Stimulated activated naive B cell treated with anti-CD40 and anti-IgM and Interleukin-4, amounts not matched to agents 10 μg/mL and 1 μg/mL and 100 μg/mL, for 72 hours (primary cell): ENCODE results near the gene SEC23B.

Experiments
- ATAC-seq, 2 donors: fragments of 150-1000 bp; cut with Tn5 transposase; replicated peaks; 2 replicates each; pipeline ENCODE4 v1.10.0; 2021; ENCODE audit warnings: moderate library complexity in 1 of 2
- DNase-seq: peaks from one replicate; pipeline ENCODE4 v3.0.0; 2021
- H3K27ac Mint-ChIP-seq: one replicate; pipeline ENCODE4 v1.8.0; 2022; ENCODE audit warnings: mild to moderate bottlenecking, mixed read lengths
- H3K27me3 Mint-ChIP-seq, 2 donors: one replicate each; pipeline ENCODE4 v1.8.0; 2022; ENCODE audit warnings: mixed read lengths in 2 of 2
- H3K36me3 Mint-ChIP-seq, 2 donors: one replicate each; pipeline ENCODE4 v1.8.0; 2022; ENCODE audit warnings: mixed read lengths in 2 of 2, mild to moderate bottlenecking in 1 of 2
- H3K4me1 Mint-ChIP-seq, 2 donors: one replicate each; pipeline ENCODE4 v1.8.0; 2022; ENCODE audit warnings: mixed read lengths in 2 of 2, mild to moderate bottlenecking in 1 of 2
- H3K4me3 Mint-ChIP-seq, 2 donors: one replicate each; pipeline ENCODE4 v1.8.0; 2022; ENCODE audit warnings: mild to moderate bottlenecking in 2 of 2, mixed read lengths in 2 of 2, moderate library complexity in 1 of 2
- H3K9me3 Mint-ChIP-seq, 2 donors: one replicate each; pipeline ENCODE4 v1.8.0; 2022; ENCODE audit warnings: mixed read lengths in 2 of 2, mild to moderate bottlenecking in 1 of 2

The SEC23B gene

GRCh38 chr20:18580012-18580411 lies 72.3 kb downstream of the SEC23B start:
- Mint-ChIP-seq H3K4me3 (no peak overlapping the region), H3K9me3 (no peaks in the 10 kb centered on the region), H3K36me3 (no peaks in the 10 kb centered on the region), H3K27ac (no peak overlapping the region), H3K4me1 (no peaks in the 10 kb centered on the region), H3K27me3 (peaks cover 22 to 28% of the 10 kb centered on the region in 2 donors)
- DNase-seq = no peak
- ATAC-seq = no peak

GRCh38 chr20:18585134-18585533 lies 77.4 kb downstream of the SEC23B start:
- H3K4me3 Mint-ChIP-seq = no peak overlapping the region
- ATAC-seq = no peak
- DNase-seq = no peak
- no peaks in the 10 kb centered on the region for H3K9me3 Mint-ChIP-seq
- H3K27ac Mint-ChIP-seq = no peak overlapping the region
- peaks cover 22 to 28% of the 10 kb centered on the region in 2 donors for H3K27me3 Mint-ChIP-seq
- H3K36me3 Mint-ChIP-seq = no peaks in the 10 kb centered on the region
- H3K4me1 Mint-ChIP-seq = peaks cover 11 to 28% of the 10 kb centered on the region in 2 donors

GRCh38 chr20:18587665-18588573 lies 80.2 kb downstream of the SEC23B start, which contains the start of gene DTD1:
DTD1 (plus strand) TSS chr20:18588054; CDS start chr20:18588073, 19 bp downstream.
- Mint-ChIP-seq H3K9me3 (no peaks in the 10 kb centered on the region), H3K36me3 (no peaks in the 10 kb centered on the region), H3K4me3 (peak within 1 kb of the TSS; percentile 91 to 94), H3K4me1 (peaks cover 11 to 32% of the 10 kb centered on the region in 2 donors), H3K27ac (peak within 1 kb of the TSS; percentile 92), H3K27me3 (peaks cover 8 to 11% of the 10 kb centered on the region in 2 donors)
- DNase-seq (peak; percentile 91), ATAC-seq (peak; percentile 91 to 92)

GRCh38 chr20:18588574-18588933 lies 80.8 kb downstream of the SEC23B start:
- Mint-ChIP-seq H3K36me3 (no peaks in the 10 kb centered on the region), H3K27ac (peak overlapping the region; percentile 92), H3K27me3 (peaks cover 8 to 9% of the 10 kb centered on the region in 2 donors), H3K9me3 (no peaks in the 10 kb centered on the region), H3K4me1 (peaks cover 11 to 37% of the 10 kb centered on the region in 2 donors), H3K4me3 (peak overlapping the region; percentile 91 to 94)
- no peak for ATAC-seq
- no peak for DNase-seq

DNA sequence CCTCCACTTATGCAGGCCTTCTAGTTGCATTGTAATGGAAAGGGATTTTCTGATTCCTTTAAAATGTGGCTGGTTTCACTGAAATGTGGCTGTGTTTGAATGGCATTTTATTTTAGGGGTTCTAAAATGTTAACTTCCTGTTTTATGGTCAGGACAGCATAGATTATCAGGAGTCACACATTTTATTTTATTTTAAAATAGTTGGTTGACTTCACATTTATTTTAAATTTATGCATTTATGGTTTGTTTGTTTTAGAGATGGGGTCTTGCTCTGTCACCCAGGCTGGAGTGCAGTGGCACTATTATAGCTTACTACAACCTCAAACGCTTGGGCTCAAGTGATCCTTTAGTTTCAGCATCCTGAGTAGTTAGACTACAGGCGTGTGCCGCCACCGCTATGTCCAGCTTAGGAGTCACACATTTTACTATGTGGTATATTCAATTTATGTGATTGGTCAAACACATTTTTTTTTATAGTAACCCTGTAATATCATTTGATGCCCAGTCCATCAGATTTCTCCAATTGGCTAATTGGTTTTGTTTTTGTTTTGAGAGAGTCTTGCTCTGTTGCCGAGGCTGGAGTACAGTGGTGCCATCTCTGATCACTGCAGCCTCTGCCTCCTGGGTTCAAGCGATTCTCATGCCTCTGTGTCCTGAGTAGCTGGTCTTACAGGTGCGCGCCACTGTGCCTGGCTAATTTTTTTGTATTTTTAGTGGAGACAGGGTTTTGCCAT lies 82.4 kb downstream of the SEC23B start:
- Mint-ChIP-seq H3K4me3 (peak overlapping the region; percentile 46 to 55), H3K27me3 (no peaks in the 10 kb centered on the region), H3K9me3 (no peaks in the 10 kb centered on the region), H3K4me1 (peaks cover 13 to 41% of the 10 kb centered on the region in 2 donors), H3K27ac (no peak overlapping the region), H3K36me3 (peaks cover 1 to 3% of the 10 kb centered on the region in 2 donors)
- DNase-seq (no peak), ATAC-seq (no peak)

DNA sequence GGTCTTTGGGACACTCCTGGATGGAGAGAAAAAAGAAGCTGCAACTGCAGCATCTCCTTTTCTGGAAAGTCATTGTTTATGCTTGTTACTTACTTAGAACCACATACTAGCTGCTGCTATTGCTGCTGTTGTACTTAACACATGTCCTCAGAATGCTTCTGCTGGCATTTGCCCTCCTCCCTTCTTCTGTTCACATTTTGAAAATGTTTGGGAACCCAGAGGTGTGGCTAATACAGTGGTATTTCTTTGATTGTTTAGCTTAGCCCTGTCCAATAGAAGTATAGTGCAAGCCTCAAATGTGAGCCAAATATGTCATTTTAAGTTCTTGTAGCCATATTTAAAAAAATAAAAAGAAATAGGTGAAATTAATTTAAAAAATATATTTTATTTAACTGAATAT lies 88.5 kb downstream of the SEC23B start:
- peaks cover 24 to 28% of the 10 kb centered on the region in 2 donors for H3K36me3 Mint-ChIP-seq
- no peak overlapping the region for H3K4me3 Mint-ChIP-seq
- ATAC-seq = no peak
- H3K4me1 Mint-ChIP-seq = peaks cover 3 to 9% of the 10 kb centered on the region in 2 donors
- no peak overlapping the region for H3K27ac Mint-ChIP-seq
- no peaks in the 10 kb centered on the region for H3K27me3 Mint-ChIP-seq
- no peaks in the 10 kb centered on the region for H3K9me3 Mint-ChIP-seq
- DNase-seq = no peak

DNA sequence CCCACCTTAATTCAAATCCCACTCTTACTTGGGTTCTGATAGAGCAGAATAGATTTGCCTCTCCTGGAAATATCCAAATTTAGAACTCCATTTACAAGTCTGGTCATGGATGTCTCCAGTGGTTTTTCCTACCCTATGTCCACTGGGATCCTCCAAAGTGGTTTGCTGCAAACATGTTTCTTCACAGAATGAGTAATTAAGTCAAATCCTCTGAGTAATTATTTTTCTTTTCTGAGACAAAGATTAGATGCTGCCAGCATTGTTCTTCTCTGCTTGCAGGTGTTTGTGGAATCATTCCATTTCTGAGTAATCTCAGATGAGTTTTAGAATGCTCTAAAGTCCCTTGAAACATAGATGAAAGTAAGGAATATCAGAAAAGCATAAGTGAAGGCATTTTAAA lies 102.0 kb downstream of the SEC23B start:
- no peaks in the 10 kb centered on the region for H3K9me3 Mint-ChIP-seq
- H3K36me3 Mint-ChIP-seq = peaks cover 10 to 28% of the 10 kb centered on the region in 2 donors
- no peaks in the 10 kb centered on the region for H3K27me3 Mint-ChIP-seq
- H3K4me3 Mint-ChIP-seq = no peak overlapping the region
- no peak for ATAC-seq
- H3K27ac Mint-ChIP-seq = no peak overlapping the region
- peaks cover 0 to 1% of the 10 kb centered on the region in 2 donors for H3K4me1 Mint-ChIP-seq
- no peak for DNase-seq
